NCI-H526 (cell line): ENCODE results near the gene OSBPL8.

Source experiments
- DNase-seq, 2 experiments: peaks; one replicate each; lab custom pipeline; 2025; lab: John Stamatoyannopoulos, UW

The OSBPL8 gene

GRCh38 chr12:76556368-76556767, 3.2 kb downstream of the OSBPL8 start:
- no peak for DNase-seq

- no peak for DNase-seq
Measured at GRCh38 chr12:76555797-76556196, 3.8 kb downstream of the OSBPL8 start.

GRCh38 chr12:76555231-76555767, 4.3 kb downstream of the OSBPL8 start:
- no peak for DNase-seq

- DNase-seq = no peak
Measured at GRCh38 chr12:76554405-76555230, 5.0 kb downstream of the OSBPL8 start.

- DNase-seq = no peak
Measured at GRCh38 chr12:76552343-76552938, 7.1 kb downstream of the OSBPL8 start.

GRCh38 chr12:76551482-76551888, 8.1 kb downstream of the OSBPL8 start:
- DNase-seq = no peak

GRCh38 chr12:76549131-76549530, 10.4 kb downstream of the OSBPL8 start:
- no peak for DNase-seq

- no peak for DNase-seq
Measured at GRCh38 chr12:76548222-76548837, 11.2 kb downstream of the OSBPL8 start.

GRCh38 chr12:76547526-76547925, 12.0 kb downstream of the OSBPL8 start:
- DNase-seq = no peak

GRCh38 chr12:76546889-76547288, 12.7 kb downstream of the OSBPL8 start:
- DNase-seq = no peak

- DNase-seq = no peak
Measured at GRCh38 chr12:76545486-76545885, 14.1 kb downstream of the OSBPL8 start.

GRCh38 chr12:76544601-76545261, 14.8 kb downstream of the OSBPL8 start:
- no peak for DNase-seq

GRCh38 chr12:76543813-76544347, 15.7 kb downstream of the OSBPL8 start:
- peak in 1 of 2 experiments; percentile 45 for DNase-seq

- no peak for DNase-seq
Measured at GRCh38 chr12:76542908-76543307, 16.7 kb downstream of the OSBPL8 start.

GRCh38 chr12:76539727-76540126, 19.8 kb downstream of the OSBPL8 start:
- no peak for DNase-seq

- DNase-seq = no peak
Measured at GRCh38 chr12:76537923-76538322, 21.6 kb downstream of the OSBPL8 start.

GRCh38 chr12:76536546-76536945, 23.0 kb downstream of the OSBPL8 start:
- no peak for DNase-seq

- no peak for DNase-seq
Measured at GRCh38 chr12:76535170-76535569, 24.4 kb downstream of the OSBPL8 start.

- DNase-seq = no peak
Measured at GRCh38 chr12:76533331-76533730, 26.2 kb downstream of the OSBPL8 start.

- no peak for DNase-seq
Measured at GRCh38 chr12:76532520-76532919, 27.1 kb downstream of the OSBPL8 start.

- no peak for DNase-seq
Measured at GRCh38 chr12:76531056-76531455, 28.5 kb downstream of the OSBPL8 start.

GRCh38 chr12:76530516-76530915, 29.1 kb downstream of the OSBPL8 start:
- no peak for DNase-seq
